Effector memory CD4-positive, alpha-beta T cell (primary cell): ENCODE measurements around the gene CRTC3.
"Not testable (repeated sequence)": the region's sequence is repeated elsewhere in the genome, so short reads cannot be mapped to it uniquely, and the experiment has no call there.

Experiments used
- DNase-seq, 3 donors: peaks; one replicate each; pipeline ENCODE4 v3.0.0-alpha.2; 2020
- H3K27ac ChIP-seq: 2 replicates; pipeline ENCODE4 v1.7.0; 2013; ENCODE audit warnings: mild to moderate bottlenecking, low read length, moderate library complexity; ENCODE audit not compliant: insufficient read depth, poor library complexity, severe bottlenecking
- H3K27me3 ChIP-seq: replicated peaks from 2 replicates; pipeline ENCODE4 v1.7.0; 2013; ENCODE audit warnings: mild to moderate bottlenecking, low read length; ENCODE audit not compliant: insufficient read depth, control insufficient read depth, poor library complexity, severe bottlenecking
- H3K36me3 ChIP-seq: 2 replicates; pipeline ENCODE4 v1.7.0; 2013; ENCODE audit warnings: mild to moderate bottlenecking, low read length, moderate library complexity; ENCODE audit not compliant: control insufficient read depth, insufficient read depth
- H3K4me1 ChIP-seq: 2 replicates; pipeline ENCODE4 v1.7.0; 2013; ENCODE audit warnings: low read length, mild to moderate bottlenecking; ENCODE audit not compliant: control insufficient read depth, insufficient read depth, poor library complexity, severe bottlenecking
- H3K4me3 ChIP-seq: 2 replicates; pipeline ENCODE4 v1.7.0; 2013; ENCODE audit warnings: low read length, low read depth, mild to moderate bottlenecking; ENCODE audit not compliant: insufficient read depth, poor library complexity, severe bottlenecking
- H3K9me3 ChIP-seq: 2 replicates; pipeline ENCODE4 v1.7.0; 2013; ENCODE audit warnings: mild to moderate bottlenecking, low read length, moderate library complexity; ENCODE audit not compliant: control insufficient read depth

CRTC3 gene

GRCh38 chr15:90681480-90681879 is 151.8 kb downstream of the CRTC3 start:
- peaks cover 6% of the 10 kb centered on the region for H3K4me1 ChIP-seq
- H3K9me3 ChIP-seq, result no peaks in the 10 kb centered on the region
- H3K4me3 ChIP-seq, result no peak overlapping the region
- H3K27ac ChIP-seq, result no peak overlapping the region
- no peaks in the 10 kb centered on the region for H3K36me3 ChIP-seq
- no peak for DNase-seq
- no peaks in the 10 kb centered on the region for H3K27me3 ChIP-seq

GRCh38 chr15:90683371-90683770 is 153.6 kb downstream of the CRTC3 start:
- Histone ChIP-seq H3K36me3 (no peaks in the 10 kb centered on the region), H3K27me3 (no peaks in the 10 kb centered on the region), H3K4me3 (no peak overlapping the region), H3K27ac (no peak overlapping the region), H3K9me3 (no peaks in the 10 kb centered on the region), H3K4me1 (peaks cover 11% of the 10 kb centered on the region)
- no peak for DNase-seq

- no peaks in the 10 kb centered on the region for H3K9me3 ChIP-seq
- H3K27ac ChIP-seq, result no peak overlapping the region
- DNase-seq, result no peak
- H3K4me1 ChIP-seq, result peaks cover 11% of the 10 kb centered on the region
- no peaks in the 10 kb centered on the region for H3K36me3 ChIP-seq
- H3K4me3 ChIP-seq, result no peak overlapping the region
- H3K27me3 ChIP-seq, result no peaks in the 10 kb centered on the region
Observed at GRCh38 chr15:90683876-90684275, 154.2 kb downstream of the CRTC3 start.

GRCh38 chr15:90684281-90684680 is 154.6 kb downstream of the CRTC3 start:
- Histone ChIP-seq H3K27ac (no peak overlapping the region), H3K36me3 (no peaks in the 10 kb centered on the region), H3K4me3 (no peak overlapping the region), H3K4me1 (peaks cover 11% of the 10 kb centered on the region), H3K9me3 (no peaks in the 10 kb centered on the region), H3K27me3 (no peaks in the 10 kb centered on the region)
- no peak for DNase-seq

GRCh38 chr15:90685591-90686434 is 156.1 kb downstream of the CRTC3 start:
- Histone ChIP-seq H3K9me3 (no peaks in the 10 kb centered on the region), H3K4me3 (no peak overlapping the region), H3K27ac (no peak overlapping the region), H3K4me1 (peaks cover 11% of the 10 kb centered on the region), H3K36me3 (no peaks in the 10 kb centered on the region), H3K27me3 (no peaks in the 10 kb centered on the region)
- no peak for DNase-seq

- Histone ChIP-seq H3K4me3 (no peak overlapping the region), H3K36me3 (no peaks in the 10 kb centered on the region), H3K4me1 (peaks cover 11% of the 10 kb centered on the region), H3K9me3 (no peaks in the 10 kb centered on the region), H3K27ac (no peak overlapping the region), H3K27me3 (no peaks in the 10 kb centered on the region)
- DNase-seq, result no peak
Observed at GRCh38 chr15:90686435-90687218, 156.9 kb downstream of the CRTC3 start.

- H3K27me3 ChIP-seq, H3K9me3 ChIP-seq, DNase-seq, H3K4me3 ChIP-seq, H3K36me3 ChIP-seq, H3K27ac ChIP-seq: not testable (repeated sequence)
- H3K4me1 ChIP-seq, result peaks cover 11% of the 10 kb centered on the region
Observed at GRCh38 chr15:90689326-90689961, 159.7 kb downstream of the CRTC3 start.

- Histone ChIP-seq H3K4me3 (no peak overlapping the region), H3K27me3 (no peaks in the 10 kb centered on the region), H3K9me3 (no peaks in the 10 kb centered on the region), H3K36me3 (no peaks in the 10 kb centered on the region), H3K4me1 (peaks cover 11% of the 10 kb centered on the region), H3K27ac (no peak overlapping the region)
- no peak for DNase-seq
Observed at GRCh38 chr15:90690585-90690984, 160.9 kb downstream of the CRTC3 start.

- Histone ChIP-seq H3K27ac (no peak overlapping the region), H3K9me3 (no peaks in the 10 kb centered on the region), H3K27me3 (no peaks in the 10 kb centered on the region), H3K4me1 (peaks cover 6% of the 10 kb centered on the region), H3K4me3 (no peak overlapping the region), H3K36me3 (no peaks in the 10 kb centered on the region)
- no peak for DNase-seq
Observed at GRCh38 chr15:90691369-90691768, 161.6 kb downstream of the CRTC3 start.
